Skeletal muscle satellite cell (primary cell): Measurements from ENCODE around the gene MSLN.
"Not testable (repeated sequence)": the region's sequence is repeated elsewhere in the genome, so short reads cannot be mapped to it uniquely, and the experiment has no call there.

ENCODE experiments used
- H3K27me3 ChIP-seq: 2 replicates; pipeline ENCODE4 v1.7.0; 2013; ENCODE audit warnings: low read length; ENCODE audit not compliant: control insufficient read depth, insufficient read depth
- H3K36me3 ChIP-seq: 2 replicates; pipeline ENCODE4 v1.7.0; 2013; ENCODE audit warnings: mild to moderate bottlenecking, control low read depth, low read length; ENCODE audit not compliant: insufficient read depth
- H3K4me1 ChIP-seq: 2 replicates; pipeline ENCODE4 v1.7.0; 2013; ENCODE audit warnings: low read length; ENCODE audit not compliant: control insufficient read depth, insufficient read depth
- H3K4me2 ChIP-seq: 2 replicates; pipeline ENCODE4 v1.7.0; 2013; ENCODE audit warnings: mild to moderate bottlenecking, low read length
- H3K4me3 ChIP-seq: 2 replicates; pipeline ENCODE4 v1.7.0; 2013; ENCODE audit warnings: low read length
- H3K9ac ChIP-seq: 2 replicates; pipeline ENCODE4 v1.7.0; 2013; ENCODE audit warnings: mild to moderate bottlenecking, low read depth, low read length, moderate library complexity
- H3K9me3 ChIP-seq: replicated peaks from 2 replicates; pipeline ENCODE4 v1.7.0; 2013; ENCODE audit warnings: mild to moderate bottlenecking, control low read depth, low read length

The MSLN gene

DNA sequence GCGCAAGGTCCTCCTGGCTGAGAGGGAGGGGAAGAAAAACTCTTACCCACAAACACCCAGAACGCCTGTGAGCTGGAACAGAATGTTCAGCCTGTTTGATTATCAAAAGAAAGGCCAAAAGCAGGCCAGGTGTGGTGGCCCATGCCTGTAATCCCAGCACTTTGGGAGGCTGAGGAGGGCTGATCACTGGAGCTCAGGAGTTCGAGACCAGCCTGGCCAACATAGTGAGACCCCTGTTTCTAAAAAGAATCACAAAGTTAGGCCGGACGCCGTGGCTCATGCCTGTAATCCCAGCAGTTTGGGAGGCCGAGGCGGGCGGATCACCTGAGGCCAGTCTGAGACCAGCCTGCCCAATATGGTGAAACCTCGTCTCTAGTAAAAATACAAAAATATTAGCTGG lies 15.8 kb downstream of the MSLN start:
- H3K4me1 ChIP-seq, H3K4me2 ChIP-seq, H3K9ac ChIP-seq, H3K9me3 ChIP-seq, H3K4me3 ChIP-seq, H3K36me3 ChIP-seq: not testable (repeated sequence)
- H3K27me3 ChIP-seq: peaks cover 18% of the 10 kb centered on the region

DNA sequence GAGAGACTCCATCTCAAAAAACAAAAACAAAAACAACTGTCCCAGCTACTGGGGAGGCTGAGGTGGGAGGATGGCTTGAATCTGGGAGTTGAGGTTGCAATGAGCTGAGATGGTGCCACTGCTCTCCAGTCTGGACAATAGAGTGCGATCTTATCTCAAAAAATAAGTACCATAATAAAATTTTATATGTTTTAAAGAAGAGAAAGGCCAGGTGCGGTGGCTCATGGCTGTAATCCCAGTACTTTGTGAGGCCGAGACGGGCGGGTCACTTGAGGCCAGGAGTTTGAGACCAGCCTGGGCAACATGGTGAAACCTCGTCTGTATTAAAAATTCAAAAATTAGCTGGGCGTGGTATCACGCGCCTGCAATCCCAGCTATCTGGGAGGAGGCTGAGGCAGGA lies 16.3 kb downstream of the MSLN start:
- no peaks in the 10 kb centered on the region for H3K9me3 ChIP-seq
- no peak overlapping the region for H3K4me3 ChIP-seq
- H3K4me2 ChIP-seq: no peak overlapping the region
- H3K4me1 ChIP-seq: no peaks in the 10 kb centered on the region
- H3K36me3 ChIP-seq: no peaks in the 10 kb centered on the region
- H3K27me3 ChIP-seq: peaks cover 18% of the 10 kb centered on the region
- H3K9ac ChIP-seq: no peak overlapping the region

DNA sequence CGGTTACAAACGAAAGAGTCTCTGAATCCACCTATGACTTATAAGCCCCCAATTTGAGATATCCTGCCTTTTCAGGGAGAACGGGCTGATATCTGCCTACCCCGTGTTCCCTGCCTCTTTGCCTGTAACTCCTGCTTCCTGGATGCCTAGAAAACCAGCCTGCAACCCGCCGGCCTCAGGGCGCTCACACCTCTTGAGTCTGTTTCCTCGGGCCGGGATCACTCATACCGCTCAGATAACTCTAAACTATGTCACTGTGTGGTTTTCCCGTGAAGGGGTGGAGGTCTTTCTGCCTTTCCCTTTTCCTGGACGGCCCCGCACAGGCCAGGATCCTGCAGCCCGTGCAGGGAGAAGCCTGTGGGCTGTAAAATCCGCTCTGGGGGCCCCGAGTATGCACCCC lies 17.3 kb downstream of the MSLN start:
- H3K4me1 ChIP-seq: no peaks in the 10 kb centered on the region
- H3K9me3 ChIP-seq: no peaks in the 10 kb centered on the region
- peaks cover 25% of the 10 kb centered on the region for H3K27me3 ChIP-seq
- no peak overlapping the region for H3K4me2 ChIP-seq
- H3K9ac ChIP-seq: no peak overlapping the region
- no peaks in the 10 kb centered on the region for H3K36me3 ChIP-seq
- H3K4me3 ChIP-seq: no peak overlapping the region

DNA sequence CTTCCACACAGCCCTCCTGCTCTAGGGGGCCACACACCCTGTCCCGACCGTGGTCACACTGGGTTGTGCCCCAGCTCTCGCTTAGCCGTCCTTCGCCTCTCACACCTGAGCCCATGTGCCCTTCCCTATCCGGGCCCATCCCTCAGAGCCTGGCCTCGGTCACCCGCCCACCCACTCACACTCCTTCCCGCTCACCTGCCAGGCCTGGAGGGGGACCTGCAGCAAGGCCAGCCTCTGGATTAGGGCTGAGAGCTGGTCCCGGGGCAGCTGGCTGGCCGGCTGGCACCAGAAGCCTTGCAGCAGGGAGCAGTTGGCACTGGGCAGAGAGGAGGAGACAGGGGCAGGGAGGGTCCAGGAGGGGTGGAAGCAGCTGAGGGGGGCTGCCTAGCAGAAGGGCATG lies 17.9 kb downstream of the MSLN start:
- peaks cover 1% of the 10 kb centered on the region for H3K4me1 ChIP-seq
- no peak overlapping the region for H3K4me2 ChIP-seq
- peaks cover 31% of the 10 kb centered on the region for H3K27me3 ChIP-seq
- no peak overlapping the region for H3K4me3 ChIP-seq
- no peak overlapping the region for H3K9ac ChIP-seq
- H3K9me3 ChIP-seq: no peaks in the 10 kb centered on the region
- no peaks in the 10 kb centered on the region for H3K36me3 ChIP-seq

DNA sequence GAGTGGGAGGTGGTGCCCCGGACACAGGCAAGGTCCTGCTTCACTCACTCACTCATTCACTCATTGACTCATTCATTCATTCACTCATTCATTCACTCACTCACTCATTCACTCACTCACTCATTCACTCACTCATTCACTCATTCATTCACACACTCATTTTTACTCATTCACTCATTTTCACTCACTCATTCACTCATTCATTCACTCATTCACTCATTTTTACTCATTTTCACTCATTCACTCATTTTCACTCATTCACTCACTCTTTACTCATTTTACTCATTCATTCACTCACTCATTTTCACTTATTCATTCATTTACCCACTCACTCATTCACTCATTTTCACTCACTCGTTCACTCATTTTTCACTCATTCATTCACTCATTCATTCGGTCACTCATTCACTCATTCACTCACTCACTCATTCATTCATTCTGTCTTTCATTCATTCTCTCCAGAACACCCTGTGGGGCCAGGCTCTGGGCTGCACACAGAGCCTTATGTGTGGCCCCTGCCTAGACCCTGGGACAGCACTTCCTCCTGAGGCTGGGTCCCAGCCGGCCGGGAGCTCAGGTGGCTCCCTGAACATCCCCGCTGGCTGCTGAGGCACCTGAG lies 18.5 kb downstream of the MSLN start:
- no peak overlapping the region for H3K4me3 ChIP-seq
- peaks cover 7% of the 10 kb centered on the region for H3K4me1 ChIP-seq
- H3K9me3 ChIP-seq: no peaks in the 10 kb centered on the region
- no peak overlapping the region for H3K4me2 ChIP-seq
- H3K9ac ChIP-seq: no peak overlapping the region
- H3K27me3 ChIP-seq: peaks cover 33% of the 10 kb centered on the region
- H3K36me3 ChIP-seq: no peaks in the 10 kb centered on the region

DNA sequence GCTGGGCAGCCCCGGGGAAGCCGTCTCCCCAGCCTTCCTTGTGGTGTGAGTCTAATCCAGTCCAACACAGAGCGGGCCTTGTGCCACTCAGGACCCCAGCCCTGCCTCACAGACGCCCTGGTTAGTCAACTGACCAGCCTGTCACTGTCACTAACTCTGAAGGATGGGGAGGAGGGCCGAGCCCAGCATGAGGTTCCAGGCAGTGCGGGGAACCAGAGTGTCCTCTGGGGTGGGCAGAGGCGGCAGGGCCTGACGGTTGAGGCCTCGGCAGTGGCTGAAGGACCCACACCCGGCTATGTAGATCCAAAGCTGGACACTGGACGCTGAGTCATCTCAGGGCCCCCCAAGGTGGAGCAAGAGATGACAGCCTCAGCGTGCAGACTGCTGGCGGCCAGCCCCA lies 19.0 kb downstream of the MSLN start:
- Histone ChIP-seq H3K4me1 (peaks cover 9% of the 10 kb centered on the region), H3K4me2 (no peak overlapping the region), H3K9me3 (no peaks in the 10 kb centered on the region), H3K36me3 (no peaks in the 10 kb centered on the region), H3K9ac (no peak overlapping the region), H3K4me3 (no peak overlapping the region), H3K27me3 (peaks cover 33% of the 10 kb centered on the region)

DNA sequence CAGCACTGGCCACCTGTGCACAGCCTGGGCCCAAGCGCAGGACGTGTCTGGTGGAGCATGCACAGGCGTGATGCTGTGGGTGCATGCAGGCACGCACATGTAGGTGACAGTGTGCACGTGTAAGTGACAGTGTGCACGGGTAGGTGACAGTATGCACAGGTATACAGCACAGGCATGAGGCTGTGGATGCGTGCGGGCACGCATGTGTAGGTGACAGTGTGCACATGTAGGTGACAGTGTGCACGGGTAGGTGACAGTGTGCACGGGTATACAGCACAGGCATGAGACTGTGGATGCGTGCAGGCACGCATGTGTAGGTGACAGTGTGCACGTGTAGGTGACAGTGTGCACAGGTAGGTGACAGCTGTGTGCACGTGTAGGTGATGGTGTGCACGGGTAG lies 19.8 kb downstream of the MSLN start:
- Histone ChIP-seq H3K9me3 (no peaks in the 10 kb centered on the region), H3K9ac (no peak overlapping the region), H3K36me3 (no peaks in the 10 kb centered on the region), H3K4me2 (no peak overlapping the region), H3K4me1 (peaks cover 9% of the 10 kb centered on the region), H3K27me3 (peaks cover 33% of the 10 kb centered on the region), H3K4me3 (no peak overlapping the region)

DNA sequence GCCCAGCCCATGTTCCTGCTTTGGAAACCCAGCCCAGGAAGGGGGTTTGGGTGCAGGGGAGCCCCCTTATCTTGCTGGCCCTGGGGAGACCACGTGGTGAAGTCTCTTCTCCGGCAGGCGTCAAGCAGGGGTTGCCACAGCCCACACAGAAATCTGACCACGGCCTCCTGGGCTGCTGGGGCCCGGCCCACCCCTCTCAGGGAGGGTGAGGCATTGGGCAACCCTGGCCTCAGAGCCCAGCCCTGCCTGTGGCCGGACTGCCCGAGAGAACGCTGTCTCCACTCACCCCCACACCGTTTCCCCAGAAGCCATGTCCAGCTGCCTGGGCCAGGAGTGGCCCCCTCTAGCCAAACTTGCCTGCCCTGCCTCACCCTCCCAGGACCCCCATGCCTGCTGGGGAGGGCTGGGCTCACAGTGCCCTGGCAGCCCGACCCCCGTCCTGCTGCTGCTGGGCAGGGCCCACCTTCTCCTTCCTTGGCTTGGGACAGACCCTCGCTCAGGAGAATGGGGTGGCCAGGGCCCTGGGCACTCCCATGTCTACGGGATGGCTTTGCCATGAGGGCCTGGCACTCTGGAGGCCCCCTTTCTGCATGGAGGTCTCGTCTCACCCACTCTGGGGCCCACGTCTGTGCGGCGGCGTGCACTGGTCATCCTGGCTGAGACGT lies 20.9 kb downstream of the MSLN start:
- Histone ChIP-seq H3K9me3 (no peaks in the 10 kb centered on the region), H3K4me2 (no peak overlapping the region), H3K27me3 (peaks cover 33% of the 10 kb centered on the region), H3K4me3 (no peak overlapping the region), H3K9ac (no peak overlapping the region), H3K4me1 (peaks cover 9% of the 10 kb centered on the region), H3K36me3 (peaks cover 6% of the 10 kb centered on the region)

DNA sequence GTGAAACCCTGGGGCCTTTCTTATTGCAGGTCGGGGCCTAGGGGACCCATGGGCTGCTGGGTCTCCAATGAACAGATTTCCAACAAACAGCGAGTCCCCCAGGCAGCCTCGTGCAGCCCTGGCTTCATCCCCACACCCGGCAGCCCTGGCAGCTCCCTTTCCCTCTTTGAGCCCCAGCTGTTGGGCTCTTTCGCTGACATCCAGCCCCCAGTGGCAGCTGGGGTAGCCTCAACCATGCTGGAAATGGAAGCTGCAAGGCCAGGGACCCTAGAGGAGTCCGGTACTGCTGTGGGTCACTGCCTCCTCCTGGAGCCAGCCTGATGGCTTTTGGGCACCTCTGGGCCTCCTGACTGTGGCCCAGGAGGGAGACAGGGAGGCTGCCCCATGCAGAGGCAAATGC lies 21.7 kb downstream of the MSLN start:
- no peak overlapping the region for H3K4me2 ChIP-seq
- H3K9me3 ChIP-seq: no peaks in the 10 kb centered on the region
- H3K9ac ChIP-seq: no peak overlapping the region
- no peak overlapping the region for H3K4me3 ChIP-seq
- peaks cover 11% of the 10 kb centered on the region for H3K36me3 ChIP-seq
- peaks cover 33% of the 10 kb centered on the region for H3K27me3 ChIP-seq
- peaks cover 12% of the 10 kb centered on the region for H3K4me1 ChIP-seq

DNA sequence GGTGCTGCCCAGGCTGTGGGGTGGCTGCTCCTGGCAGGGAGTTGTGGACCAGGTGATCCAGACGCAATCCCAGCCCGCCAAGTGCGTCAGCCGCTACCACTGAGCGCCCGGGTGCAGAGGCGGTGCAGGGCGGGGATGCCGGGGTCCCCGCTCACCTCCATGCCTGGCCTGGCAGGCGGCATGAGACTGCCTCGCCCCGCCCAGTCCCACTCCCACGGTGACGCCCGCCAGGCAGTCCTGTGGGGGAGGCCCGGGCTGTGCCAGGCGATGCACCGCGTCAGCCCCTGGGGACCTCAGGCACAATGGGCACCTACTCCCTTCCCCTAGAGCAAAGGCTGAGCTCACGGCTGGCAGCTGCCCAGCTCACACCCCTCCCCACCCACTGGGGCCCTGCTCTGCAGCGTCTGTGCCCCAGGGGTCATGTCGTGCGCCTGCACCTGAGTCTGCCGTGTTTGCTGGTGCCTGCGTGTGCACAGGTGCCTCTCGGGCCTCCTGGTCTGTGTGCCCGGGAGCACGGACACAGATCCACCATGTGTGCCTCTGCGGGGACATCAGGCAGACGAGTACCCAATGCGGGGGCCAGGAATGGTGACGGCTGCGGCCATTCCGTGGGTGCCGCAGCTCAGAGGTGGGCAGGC lies 22.4 kb downstream of the MSLN start:
- H3K9ac ChIP-seq: no peak overlapping the region

DNA sequence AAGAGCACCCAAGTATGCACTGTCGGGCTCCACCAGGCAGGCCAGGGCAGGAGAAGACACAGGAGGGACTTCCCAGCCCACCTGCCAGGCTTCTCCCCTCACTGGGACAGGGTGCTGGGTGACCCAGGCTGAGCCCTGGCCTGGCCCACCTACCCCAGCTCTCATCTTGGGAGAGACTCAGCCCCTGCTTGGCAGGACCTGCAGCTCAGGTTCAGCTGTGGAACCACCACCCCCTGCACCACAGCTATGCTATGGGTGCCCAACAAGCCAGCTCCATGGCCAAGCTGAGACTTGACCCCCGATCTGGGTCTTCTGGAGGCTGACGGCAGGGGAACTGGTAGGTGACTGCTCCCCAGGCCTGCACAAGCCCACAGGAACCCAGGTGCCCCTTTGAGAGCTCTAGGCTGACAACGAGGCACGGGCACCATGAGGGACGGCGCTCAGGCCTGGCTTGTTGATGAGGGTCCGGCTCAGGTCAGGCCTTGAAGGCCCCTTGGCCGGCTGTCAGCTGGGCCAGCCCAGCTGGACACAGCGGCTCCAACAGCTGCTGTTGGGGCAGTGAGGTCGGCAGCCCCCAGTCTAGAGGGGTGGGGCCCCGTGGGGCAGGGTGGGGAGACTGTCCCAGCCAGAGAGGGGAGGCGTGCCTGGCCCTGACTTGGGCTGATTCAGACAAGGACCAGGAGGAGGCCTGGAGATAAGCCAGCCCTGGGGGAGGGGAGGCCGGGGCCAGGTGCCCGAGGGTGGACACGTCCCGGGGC lies 23.0 kb downstream of the MSLN start:
- no peak overlapping the region for H3K4me3 ChIP-seq
- H3K27me3 ChIP-seq: peaks cover 23% of the 10 kb centered on the region
- no peaks in the 10 kb centered on the region for H3K9me3 ChIP-seq
- peaks cover 17% of the 10 kb centered on the region for H3K4me1 ChIP-seq
- no peak overlapping the region for H3K4me2 ChIP-seq
- H3K9ac ChIP-seq: no peak overlapping the region
- peaks cover 13% of the 10 kb centered on the region for H3K36me3 ChIP-seq

More for the DNA sequence above, 22.4 kb downstream of the MSLN start:
- peaks cover 13% of the 10 kb centered on the region for H3K36me3 ChIP-seq
- no peak overlapping the region for H3K4me2 ChIP-seq
- H3K4me3 ChIP-seq: no peak overlapping the region
- peaks cover 30% of the 10 kb centered on the region for H3K27me3 ChIP-seq
- no peaks in the 10 kb centered on the region for H3K9me3 ChIP-seq
- H3K4me1 ChIP-seq: peaks cover 17% of the 10 kb centered on the region
